ENCODE data around the gene ZIC1.

Gene ZIC1

GRCh38 chr3:147414390-147415138 is 5.4 kb downstream of the ZIC1 start:
- no peak overlapping the region for H3K4me3 Mint-ChIP-seq
- no peak for ATAC-seq (ENCODE audit: low read depth)
- H3K4me1 Mint-ChIP-seq = peaks cover 8% of the 10 kb centered on the region
- H3K27me3 Mint-ChIP-seq = peaks cover 21% of the 10 kb centered on the region
- H3K27ac Mint-ChIP-seq = no peak overlapping the region
- peaks cover 2% of the 10 kb centered on the region for H3K36me3 Mint-ChIP-seq
- peaks cover 3% of the 10 kb centered on the region for H3K9me3 Mint-ChIP-seq
- DNase-seq (ENCODE audit: low spot score in 2 of 2) = no peak

GRCh38 chr3:147415286-147415685 is 6.1 kb downstream of the ZIC1 start:
- no peak for ATAC-seq (ENCODE audit: low read depth)
- H3K4me3 Mint-ChIP-seq = no peak overlapping the region
- peaks cover 26% of the 10 kb centered on the region for H3K27me3 Mint-ChIP-seq
- H3K4me1 Mint-ChIP-seq = peaks cover 10% of the 10 kb centered on the region
- peaks cover 2% of the 10 kb centered on the region for H3K36me3 Mint-ChIP-seq
- DNase-seq (ENCODE audit: low spot score in 2 of 2) = no peak
- H3K27ac Mint-ChIP-seq = no peak overlapping the region
- peaks cover 3% of the 10 kb centered on the region for H3K9me3 Mint-ChIP-seq

DNA sequence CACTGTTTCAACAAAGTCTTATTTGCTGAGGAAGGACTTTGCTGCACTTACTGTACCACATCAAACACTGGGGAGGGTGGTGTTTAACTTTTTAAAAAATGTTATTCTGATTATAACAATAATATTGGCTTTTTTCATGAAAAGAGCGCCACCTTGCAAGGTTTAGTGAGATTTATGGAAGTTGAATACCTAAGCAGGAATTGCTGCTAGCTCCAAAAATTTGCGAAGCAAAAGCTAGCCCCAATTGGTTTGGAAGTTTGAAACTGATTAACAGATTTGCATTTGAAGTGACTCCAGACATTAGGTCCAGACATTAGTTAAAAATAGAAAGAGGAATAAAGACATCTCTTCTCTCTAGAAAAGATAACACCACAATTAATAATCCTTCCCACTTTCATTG is 6.7 kb downstream of the ZIC1 start:
- peaks cover 2% of the 10 kb centered on the region for H3K36me3 Mint-ChIP-seq
- no peak overlapping the region for H3K27ac Mint-ChIP-seq
- no peak for DNase-seq (ENCODE audit: low spot score in 2 of 2)
- peaks cover 10% of the 10 kb centered on the region for H3K4me1 Mint-ChIP-seq
- peaks cover 3% of the 10 kb centered on the region for H3K9me3 Mint-ChIP-seq
- no peak for ATAC-seq (ENCODE audit: low read depth)
- H3K4me3 Mint-ChIP-seq = no peak overlapping the region
- H3K27me3 Mint-ChIP-seq = peaks cover 26% of the 10 kb centered on the region

DNA sequence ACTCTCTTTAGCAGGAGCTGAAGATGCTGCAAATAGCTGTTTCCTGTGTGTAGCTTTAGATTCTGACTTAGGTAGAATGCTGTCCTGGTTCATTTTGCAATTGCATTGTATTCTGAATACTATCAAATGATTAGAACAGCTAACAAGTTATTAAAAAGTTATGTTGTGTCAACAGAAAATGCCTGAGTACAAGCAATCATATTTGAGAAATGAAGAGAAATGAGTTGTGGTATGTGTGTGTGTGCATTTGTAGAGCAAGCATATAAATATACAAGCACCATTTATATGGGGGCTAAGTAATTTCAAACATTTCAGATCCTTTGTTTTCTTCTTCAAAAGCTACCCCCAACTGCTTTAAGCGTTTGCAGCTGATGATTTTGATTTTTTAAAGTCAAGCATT is 7.8 kb downstream of the ZIC1 start:
- ATAC-seq (ENCODE audit: low read depth) (no peak), DNase-seq (ENCODE audit: low spot score in 2 of 2) (no peak)
- H3K9me3 Mint-ChIP-seq = peaks cover 3% of the 10 kb centered on the region
- H3K27ac Mint-ChIP-seq = no peak overlapping the region
- peaks cover 10% of the 10 kb centered on the region for H3K4me1 Mint-ChIP-seq
- peaks cover 24% of the 10 kb centered on the region for H3K27me3 Mint-ChIP-seq
- no peaks in the 10 kb centered on the region for H3K36me3 Mint-ChIP-seq
- no peak overlapping the region for H3K4me3 Mint-ChIP-seq

GRCh38 chr3:147417551-147418295 is 8.6 kb downstream of the ZIC1 start:
- Mint-ChIP-seq H3K9me3 (peaks cover 3% of the 10 kb centered on the region), H3K36me3 (peaks cover 1% of the 10 kb centered on the region)

GRCh38 chr3:147418371-147418781 is 9.2 kb downstream of the ZIC1 start:
- DNase-seq (ENCODE audit: low spot score in 2 of 2) (no peak), ATAC-seq (ENCODE audit: low read depth) (no peak)
- H3K36me3 Mint-ChIP-seq = peaks cover 1% of the 10 kb centered on the region
- H3K27me3 Mint-ChIP-seq = peaks cover 24% of the 10 kb centered on the region
- H3K27ac Mint-ChIP-seq = no peak overlapping the region
- peaks cover 5% of the 10 kb centered on the region for H3K4me1 Mint-ChIP-seq
- H3K4me3 Mint-ChIP-seq = no peak overlapping the region
- peaks cover 2% of the 10 kb centered on the region for H3K9me3 Mint-ChIP-seq

More at GRCh38 chr3:147417551-147418295, 8.6 kb downstream of the ZIC1 start:
- peaks cover 25% of the 10 kb centered on the region for H3K27me3 Mint-ChIP-seq
- DNase-seq (ENCODE audit: low spot score in 2 of 2) (no peak), ATAC-seq (ENCODE audit: low read depth) (no peak)
- no peak overlapping the region for H3K27ac Mint-ChIP-seq
- H3K4me3 Mint-ChIP-seq = no peak overlapping the region
- peaks cover 7% of the 10 kb centered on the region for H3K4me1 Mint-ChIP-seq

DNA sequence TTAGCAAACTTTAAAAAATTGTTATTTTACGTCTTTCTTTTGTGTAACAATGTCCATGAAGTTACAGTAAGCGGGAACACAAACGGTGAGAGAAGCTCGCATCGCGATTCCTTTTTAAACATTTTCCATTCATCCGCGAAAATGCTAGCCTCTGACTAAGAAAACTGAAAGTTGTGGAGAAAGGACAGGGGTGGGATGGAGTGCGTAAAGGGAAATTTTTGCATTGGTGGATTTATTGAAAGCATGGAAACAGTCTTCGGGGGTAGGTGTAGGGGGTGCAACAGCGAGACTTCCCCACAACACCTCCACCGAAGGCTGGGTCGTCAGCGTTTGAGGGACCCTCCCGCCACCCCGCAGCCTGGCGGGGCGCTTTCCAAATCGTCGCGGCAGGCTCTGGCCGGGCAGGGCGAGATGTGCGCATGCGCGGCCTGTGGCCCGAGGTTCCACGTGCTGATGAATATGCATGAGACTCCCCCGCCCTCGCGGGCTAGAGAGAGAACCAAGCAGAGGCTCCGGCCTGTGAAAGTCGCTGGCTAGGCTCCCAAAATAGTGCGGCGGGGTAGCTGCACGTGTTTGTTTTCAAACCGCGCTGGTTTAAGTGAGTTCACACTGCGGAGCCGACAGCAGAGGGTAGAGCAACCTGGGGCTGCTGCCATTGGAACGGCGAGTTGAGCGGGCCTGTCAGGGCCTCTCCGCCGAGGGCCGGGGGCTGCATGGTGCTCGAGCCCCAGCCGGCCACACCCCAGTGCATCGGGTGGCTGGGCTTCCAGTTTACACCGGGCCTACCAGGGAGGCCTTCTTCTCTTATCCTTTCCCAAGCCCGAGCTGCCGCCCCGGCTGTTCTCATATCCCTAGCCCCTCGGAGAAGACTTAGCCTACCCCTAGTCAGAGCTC is 9.9 kb downstream of the ZIC1 start:
- ATAC-seq (ENCODE audit: low read depth) = no peak
- DNase-seq (ENCODE audit: low spot score in 2 of 2) = no peak
- H3K9me3 Mint-ChIP-seq = peaks cover 2% of the 10 kb centered on the region
- H3K27me3 Mint-ChIP-seq = peaks cover 24% of the 10 kb centered on the region
- peaks cover 3% of the 10 kb centered on the region for H3K4me1 Mint-ChIP-seq
- H3K4me3 Mint-ChIP-seq = no peak overlapping the region
- peaks cover 1% of the 10 kb centered on the region for H3K36me3 Mint-ChIP-seq
- H3K27ac Mint-ChIP-seq = no peak overlapping the region

DNA sequence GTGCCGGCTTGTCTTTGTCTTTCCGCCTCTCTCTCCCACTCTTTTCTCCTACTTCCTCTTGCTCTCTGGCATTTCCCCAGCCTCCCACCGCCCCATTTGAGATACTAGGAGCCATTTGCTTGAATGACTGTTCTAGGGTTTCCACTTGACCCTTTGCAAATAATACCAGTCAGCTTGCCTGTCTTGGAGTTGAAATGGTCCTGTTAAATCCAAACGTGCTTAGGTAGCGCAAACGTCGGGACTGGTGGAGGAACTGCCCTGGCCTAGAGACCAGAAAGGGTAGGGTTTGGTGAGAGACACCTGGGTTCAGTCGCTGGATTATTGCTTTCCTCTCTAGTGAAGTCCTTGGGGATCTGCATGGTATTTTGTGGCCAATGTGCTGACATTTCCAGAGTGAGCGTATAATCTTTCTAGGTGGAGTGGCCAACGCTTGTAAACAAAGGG is 10.6 kb downstream of the ZIC1 start:
- DNase-seq (ENCODE audit: low spot score in 2 of 2) = no peak
- Mint-ChIP-seq H3K27ac (no peak overlapping the region), H3K27me3 (peaks cover 22% of the 10 kb centered on the region), H3K4me3 (no peak overlapping the region), H3K9me3 (peaks cover 2% of the 10 kb centered on the region), H3K4me1 (peaks cover 3% of the 10 kb centered on the region), H3K36me3 (peaks cover 1% of the 10 kb centered on the region)
- no peak for ATAC-seq (ENCODE audit: low read depth)

DNA sequence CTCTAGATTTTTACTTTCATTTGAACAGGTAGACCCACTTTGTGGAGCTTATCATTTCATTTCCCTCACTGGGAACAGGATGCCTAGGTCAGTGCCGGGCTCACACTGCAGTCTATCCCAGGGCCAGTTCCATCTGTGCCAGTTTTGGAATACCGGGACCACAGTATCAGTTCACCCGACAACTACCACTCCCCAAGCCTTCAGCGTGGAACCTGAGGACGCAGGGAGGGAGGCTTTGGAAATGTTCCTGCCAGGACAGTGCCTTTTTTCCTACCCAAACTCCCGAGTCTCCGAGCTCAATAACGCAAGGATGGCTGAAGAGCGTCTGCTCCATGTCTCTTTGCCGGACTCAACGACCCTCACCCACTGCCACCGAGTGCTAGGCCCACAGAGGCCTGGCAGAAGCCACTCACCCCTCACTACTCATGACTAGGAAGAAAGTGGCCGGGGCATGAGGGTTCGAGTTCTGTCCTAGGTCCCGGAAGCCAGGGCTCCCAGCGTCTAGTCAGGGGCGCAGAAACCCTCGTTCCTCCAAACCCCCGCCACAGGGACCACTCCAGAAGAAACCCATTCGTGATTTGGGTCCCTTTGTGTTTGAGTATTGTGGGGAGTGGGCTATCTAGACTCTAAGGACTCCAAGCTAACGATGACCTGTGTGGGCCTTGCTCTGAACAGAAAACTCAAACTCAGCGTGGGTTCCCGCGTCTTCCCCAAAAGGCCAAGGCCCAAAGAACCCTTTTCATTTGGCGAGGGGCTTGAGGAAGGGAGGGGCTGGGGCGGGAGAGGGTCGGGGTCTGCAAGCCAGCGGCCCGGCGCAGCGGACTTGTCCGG is 11.4 kb downstream of the ZIC1 start:
- DNase-seq (ENCODE audit: low spot score in 2 of 2) (no peak), ATAC-seq (ENCODE audit: low read depth) (no peak)
- Mint-ChIP-seq H3K4me3 (no peak overlapping the region), H3K27me3 (peaks cover 19% of the 10 kb centered on the region), H3K27ac (no peak overlapping the region), H3K36me3 (peaks cover 1% of the 10 kb centered on the region), H3K9me3 (no peaks in the 10 kb centered on the region), H3K4me1 (peaks cover 3% of the 10 kb centered on the region)

- Mint-ChIP-seq H3K27me3 (peaks cover 19% of the 10 kb centered on the region), H3K9me3 (no peaks in the 10 kb centered on the region), H3K4me3 (no peak overlapping the region), H3K36me3 (peaks cover 1% of the 10 kb centered on the region), H3K27ac (no peak overlapping the region), H3K4me1 (peaks cover 3% of the 10 kb centered on the region)
- ATAC-seq (ENCODE audit: low read depth) (no peak), DNase-seq (ENCODE audit: low spot score in 2 of 2) (no peak)
These were observed 12.2 kb downstream of the ZIC1 start for GRCh38 chr3:147421184-147421912.

DNA sequence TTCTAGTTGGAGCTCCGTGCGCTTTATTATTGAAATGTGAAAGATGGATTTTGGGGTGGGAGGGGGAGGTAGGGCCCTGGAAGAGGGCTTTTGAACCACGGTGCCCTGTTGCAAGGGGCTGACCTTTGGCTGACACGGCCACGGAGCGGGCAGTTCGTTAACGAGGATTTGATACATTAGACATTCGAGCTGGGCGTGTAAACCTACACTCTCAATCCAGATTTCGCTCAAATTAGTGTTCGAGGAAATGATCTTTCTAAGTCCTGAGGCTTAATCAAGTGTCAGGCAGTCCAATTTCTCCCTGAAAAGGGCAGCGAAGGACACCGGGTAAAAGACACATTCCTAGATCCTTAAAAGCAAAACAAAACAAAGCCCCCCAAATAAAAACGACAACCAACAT is 13.0 kb downstream of the ZIC1 start:
- DNase-seq (ENCODE audit: low spot score in 2 of 2) = no peak
- no peaks in the 10 kb centered on the region for H3K9me3 Mint-ChIP-seq
- peaks cover 1% of the 10 kb centered on the region for H3K36me3 Mint-ChIP-seq
- H3K4me1 Mint-ChIP-seq = peaks cover 3% of the 10 kb centered on the region
- H3K27ac Mint-ChIP-seq = no peak overlapping the region
- no peak overlapping the region for H3K4me3 Mint-ChIP-seq
- peaks cover 19% of the 10 kb centered on the region for H3K27me3 Mint-ChIP-seq
- no peak for ATAC-seq (ENCODE audit: low read depth)

DNA sequence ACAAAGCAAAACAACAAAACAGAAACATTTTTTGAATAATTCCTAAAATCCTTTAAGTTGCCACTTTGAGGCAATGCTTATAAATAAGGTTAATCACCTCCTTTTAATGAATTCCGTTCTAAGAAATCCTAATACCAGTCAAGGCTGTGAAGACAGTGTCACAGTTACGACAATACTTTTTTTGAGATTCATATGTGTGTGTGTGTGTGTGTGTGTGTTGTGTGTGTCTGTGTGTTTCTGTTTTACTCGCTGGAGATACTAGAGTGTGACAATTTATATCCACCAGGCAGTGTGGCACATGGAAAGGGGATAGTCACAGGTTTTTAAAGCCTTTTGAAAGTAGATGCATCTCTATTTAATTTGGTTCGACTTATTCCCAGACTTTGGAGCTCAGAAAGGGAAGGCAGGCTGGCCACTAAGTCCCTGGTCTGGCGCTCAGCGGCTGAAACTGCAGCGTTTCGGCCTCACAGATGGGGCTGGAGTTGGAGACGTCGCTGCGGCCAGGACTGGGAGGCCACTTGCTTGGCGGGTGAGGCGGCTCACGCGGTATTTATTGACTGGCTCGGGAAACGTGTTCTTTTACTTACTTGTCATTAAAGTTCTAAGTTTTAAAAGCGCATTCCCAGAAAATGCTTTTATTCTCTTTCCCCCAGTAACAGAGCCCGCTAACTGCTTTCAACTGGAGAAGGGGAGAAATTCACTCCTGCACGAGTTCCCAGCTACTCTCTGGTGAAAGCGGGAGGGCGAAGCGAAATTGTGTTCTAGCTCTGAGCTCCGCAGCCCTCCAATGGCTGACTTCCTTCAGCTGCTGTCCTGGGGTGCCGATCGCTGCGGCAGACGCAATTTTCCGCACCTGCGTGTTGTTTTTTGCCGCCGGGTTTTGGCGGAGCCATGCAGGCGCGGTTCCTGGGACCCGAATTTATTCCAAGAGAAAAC is 13.7 kb downstream of the ZIC1 start:
- Mint-ChIP-seq H3K27me3 (peaks cover 17% of the 10 kb centered on the region), H3K9me3 (no peaks in the 10 kb centered on the region), H3K4me1 (peaks cover 3% of the 10 kb centered on the region), H3K4me3 (no peak overlapping the region), H3K36me3 (peaks cover 1% of the 10 kb centered on the region), H3K27ac (no peak overlapping the region)
- ATAC-seq (ENCODE audit: low read depth) = no peak
- no peak for DNase-seq (ENCODE audit: low spot score in 2 of 2)

All from memory B cell (primary cell).